ENCODE measurements around the gene GSPT1.

Gene GSPT1

GRCh38 chr16:11914210-11915113, 1.3 kb downstream of the GSPT1 start:
- H3K4me3 ChIP-seq (ENCODE audit: low read depth, low read length), result peak overlapping the region; percentile 84
- H3K9me3 ChIP-seq (ENCODE audit: severe bottlenecking), result no peaks in the 10 kb centered on the region
- H3K27ac ChIP-seq, result peak overlapping the region; percentile 92
- no peak for TF ChIP-seq CTCF (IDR thresholded peaks at IDR 0.05; ENCODE audit: low read depth, low read length)
- peak; percentile 16 for DNase-seq
- H3K36me3 ChIP-seq, result peaks cover 28% of the 10 kb centered on the region
- no peaks in the 10 kb centered on the region for H3K27me3 ChIP-seq (ENCODE audit: insufficient read depth, low read depth, severe bottlenecking)

- no peak for TF ChIP-seq CTCF (IDR thresholded peaks at IDR 0.05; ENCODE audit: low read depth, low read length)
- Histone ChIP-seq H3K9me3 (ENCODE audit: severe bottlenecking) (no peaks in the 10 kb centered on the region), H3K4me3 (ENCODE audit: low read depth, low read length) (no peak overlapping the region), H3K36me3 (peaks cover 32% of the 10 kb centered on the region), H3K27me3 (ENCODE audit: insufficient read depth, low read depth, severe bottlenecking) (no peaks in the 10 kb centered on the region), H3K27ac (no peak overlapping the region)
- no peak for DNase-seq
These were observed 2.2 kb downstream of the GSPT1 start for GRCh38 chr16:11913425-11914079.

- H3K27ac ChIP-seq, result no peak overlapping the region
- no peak for TF ChIP-seq CTCF (IDR thresholded peaks at IDR 0.05; ENCODE audit: low read depth, low read length)
- no peaks in the 10 kb centered on the region for H3K27me3 ChIP-seq (ENCODE audit: insufficient read depth, low read depth, severe bottlenecking)
- H3K9me3 ChIP-seq (ENCODE audit: severe bottlenecking), result no peaks in the 10 kb centered on the region
- H3K4me3 ChIP-seq (ENCODE audit: low read depth, low read length), result no peak overlapping the region
- no peak for DNase-seq
- H3K36me3 ChIP-seq, result peaks cover 51% of the 10 kb centered on the region
These were observed 5.9 kb downstream of the GSPT1 start for GRCh38 chr16:11909653-11910545.

GRCh38 chr16:11907160-11907970, 8.4 kb downstream of the GSPT1 start:
- no peak overlapping the region for H3K4me3 ChIP-seq (ENCODE audit: low read depth, low read length)
- peaks cover 48% of the 10 kb centered on the region for H3K36me3 ChIP-seq
- H3K27me3 ChIP-seq (ENCODE audit: insufficient read depth, low read depth, severe bottlenecking), result no peaks in the 10 kb centered on the region
- no peak overlapping the region for H3K27ac ChIP-seq
- no peak for DNase-seq
- H3K9me3 ChIP-seq (ENCODE audit: severe bottlenecking), result no peaks in the 10 kb centered on the region
- no peak for TF ChIP-seq CTCF (IDR thresholded peaks at IDR 0.05; ENCODE audit: low read depth, low read length)

GRCh38 chr16:11903906-11904305, 11.8 kb downstream of the GSPT1 start:
- no peak for DNase-seq
- Histone ChIP-seq H3K9me3 (ENCODE audit: severe bottlenecking) (no peaks in the 10 kb centered on the region), H3K27ac (no peak overlapping the region), H3K27me3 (ENCODE audit: insufficient read depth, low read depth, severe bottlenecking) (no peaks in the 10 kb centered on the region), H3K4me3 (ENCODE audit: low read depth, low read length) (no peak overlapping the region), H3K36me3 (peaks cover 37% of the 10 kb centered on the region)
- no peak for TF ChIP-seq CTCF (IDR thresholded peaks at IDR 0.05; ENCODE audit: low read depth, low read length)

All from WERI-Rb-1 (cell line).